KOPT-K1 (cell line): ENCODE measurements around the gene LTBP1.
"Not testable (repeated sequence)": the region's sequence is repeated elsewhere in the genome, so short reads cannot be mapped to it uniquely, and the experiment has no call there.

ENCODE experiments used
- H3K27ac ChIP-seq: fragments of 200-600 bp; sonication (generic); 2 replicates; pipeline ENCODE4 v1.5.1; 2016; ENCODE audit warnings: antibody characterized with exemption, mild to moderate bottlenecking, low read depth, low read length; ENCODE audit not compliant: poor library complexity, severe bottlenecking
- H3K36me3 ChIP-seq: fragments of 200-600 bp; sonication (generic); 2 replicates; pipeline ENCODE4 v1.5.1; 2017; ENCODE audit warnings: antibody characterized with exemption, mild to moderate bottlenecking, low read length, moderate library complexity; ENCODE audit not compliant: insufficient read depth
- H3K9me3 ChIP-seq: fragments of 200-600 bp; sonication (generic); 2 replicates; pipeline ENCODE4 v1.5.1; 2017; ENCODE audit warnings: antibody characterized with exemption, low read length, mild to moderate bottlenecking; ENCODE audit not compliant: insufficient read depth, poor library complexity, severe bottlenecking

Gene LTBP1

DNA sequence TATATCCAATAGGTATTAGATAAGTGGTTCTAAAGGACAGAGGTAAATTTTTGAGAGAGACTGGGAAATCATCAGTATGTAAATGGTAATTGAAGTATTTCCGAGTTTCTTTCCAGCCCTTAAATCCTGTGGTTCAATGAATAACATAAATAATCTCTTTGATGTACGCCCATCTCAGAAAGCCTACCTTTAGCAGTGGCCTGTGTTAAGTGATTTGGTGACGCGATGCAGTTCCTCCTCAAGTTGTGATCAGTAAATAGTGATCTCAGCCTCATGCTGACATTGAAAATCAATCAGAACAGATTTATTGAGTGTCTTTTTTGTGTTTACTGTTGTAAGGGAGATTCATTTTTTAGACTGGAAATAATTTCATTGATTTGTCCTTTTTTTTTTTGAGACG lies 392.5 kb downstream of the LTBP1 start:
- no peaks in the 10 kb centered on the region for H3K9me3 ChIP-seq
- no peak overlapping the region for H3K27ac ChIP-seq
- no peaks in the 10 kb centered on the region for H3K36me3 ChIP-seq

- Histone ChIP-seq H3K36me3 (no peaks in the 10 kb centered on the region), H3K27ac (no peak overlapping the region)
These were observed 393.5 kb downstream of the LTBP1 start for GRCh38 chr2:33340280-33340679.

DNA sequence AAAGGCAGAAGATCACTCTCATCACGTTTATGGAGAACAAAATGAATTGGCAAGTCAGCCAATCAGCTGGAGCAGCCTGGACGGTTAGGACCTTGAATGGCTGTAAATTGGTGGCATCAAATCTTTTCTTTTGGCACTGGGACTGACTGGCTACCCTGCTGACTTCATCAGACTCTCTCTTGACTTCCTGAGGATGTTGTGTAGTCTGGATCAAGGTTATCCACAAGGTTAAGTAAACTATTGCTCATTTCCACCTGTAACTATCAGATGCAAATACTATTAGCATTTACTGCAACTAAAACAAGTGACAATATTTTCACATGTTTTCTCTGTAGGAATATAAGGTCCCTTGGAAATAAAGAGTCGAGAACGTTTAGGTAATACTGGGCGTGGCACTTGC lies 395.4 kb downstream of the LTBP1 start:
- no peaks in the 10 kb centered on the region for H3K36me3 ChIP-seq

More at GRCh38 chr2:33340280-33340679, 393.5 kb downstream of the LTBP1 start:
- no peaks in the 10 kb centered on the region for H3K9me3 ChIP-seq

DNA sequence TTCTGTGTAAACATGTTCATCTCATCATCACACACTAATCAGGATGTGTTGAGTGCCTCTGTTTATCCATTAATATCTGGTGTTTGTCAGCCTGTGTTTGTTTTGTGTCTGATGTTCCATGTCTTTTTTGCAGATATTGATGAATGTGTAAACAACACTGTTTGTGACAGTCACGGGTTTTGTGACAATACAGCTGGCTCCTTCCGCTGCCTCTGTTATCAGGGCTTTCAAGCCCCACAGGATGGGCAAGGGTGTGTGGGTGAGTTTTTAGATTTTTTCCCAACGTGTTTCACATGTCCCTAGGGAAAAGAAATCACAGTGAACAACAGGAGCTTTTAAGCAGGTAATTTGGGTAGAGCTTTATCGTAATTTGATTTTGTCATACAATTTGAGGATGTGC lies 396.0 kb downstream of the LTBP1 start:
- H3K36me3 ChIP-seq: no peaks in the 10 kb centered on the region
- no peaks in the 10 kb centered on the region for H3K9me3 ChIP-seq
- H3K27ac ChIP-seq: peak overlapping the region; percentile 59

More for the DNA sequence above, 395.4 kb downstream of the LTBP1 start:
- Histone ChIP-seq H3K27ac (no peak overlapping the region), H3K9me3 (no peaks in the 10 kb centered on the region)

DNA sequence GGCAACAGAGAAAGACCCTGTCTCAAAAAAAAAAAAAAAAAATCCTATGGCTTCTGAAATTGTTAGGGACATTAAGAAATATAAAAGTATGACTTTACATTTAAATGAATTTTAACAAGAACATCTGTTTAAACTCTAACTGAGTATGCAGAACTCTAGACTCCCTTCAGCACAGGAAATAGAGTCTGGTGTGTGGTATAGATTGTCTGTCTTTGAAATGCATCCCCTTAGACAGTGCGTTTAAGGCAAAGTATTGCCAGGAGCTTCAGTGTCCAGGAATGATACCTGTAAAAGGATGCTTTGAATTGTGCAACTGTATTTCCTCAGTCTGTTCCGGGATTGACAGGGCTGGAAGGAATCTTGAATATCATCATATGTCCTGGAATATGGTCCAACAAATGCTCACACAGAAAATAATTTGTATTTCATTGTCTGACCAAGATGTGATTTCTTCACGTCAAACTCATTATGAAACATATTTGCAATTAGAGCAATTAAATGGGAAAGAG lies 396.7 kb downstream of the LTBP1 start:
- Histone ChIP-seq H3K27ac (peak overlapping the region; percentile 59), H3K9me3 (no peaks in the 10 kb centered on the region), H3K36me3 (no peaks in the 10 kb centered on the region)

DNA sequence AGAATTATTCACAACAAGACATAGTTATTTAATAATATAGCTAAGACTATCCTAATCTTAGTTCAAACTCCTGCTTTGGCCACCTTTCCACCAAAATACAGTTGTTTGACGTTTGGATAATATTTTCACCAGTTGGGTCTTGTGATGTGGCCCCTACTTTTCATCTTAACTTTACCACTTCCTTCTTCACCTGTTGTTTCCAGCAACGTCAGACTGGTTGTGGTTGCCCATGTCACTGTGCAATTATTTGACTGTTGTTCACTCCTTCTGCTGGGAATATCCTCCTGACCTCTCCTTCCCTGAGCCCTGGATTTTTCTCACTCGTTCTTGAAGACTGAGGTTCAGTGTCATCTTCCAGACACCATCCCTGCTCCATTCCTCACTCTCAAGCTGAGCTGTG lies 397.5 kb downstream of the LTBP1 start:
- Histone ChIP-seq H3K9me3 (no peaks in the 10 kb centered on the region), H3K36me3 (no peaks in the 10 kb centered on the region), H3K27ac (peak overlapping the region; percentile 59)

DNA sequence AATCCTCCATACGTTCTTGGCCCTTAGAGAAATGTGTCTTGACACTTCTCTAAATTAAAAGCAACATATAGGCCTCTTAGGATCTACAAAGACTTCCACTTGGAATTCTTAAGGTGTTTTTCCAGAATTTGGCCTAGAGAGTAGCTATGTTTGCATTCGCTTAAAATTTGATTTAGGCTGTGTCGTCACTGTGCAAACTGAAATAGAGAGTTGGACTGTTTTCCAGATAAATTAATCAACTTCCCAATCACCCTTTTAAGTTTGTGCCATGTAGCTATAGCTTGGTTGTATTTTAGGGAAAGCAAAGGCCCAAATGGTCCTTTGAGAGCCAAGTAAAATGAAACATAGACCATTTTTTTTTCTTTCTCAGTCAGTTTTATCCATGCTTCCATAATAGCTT lies 401.1 kb downstream of the LTBP1 start:
- no peak overlapping the region for H3K27ac ChIP-seq
- no peaks in the 10 kb centered on the region for H3K9me3 ChIP-seq
- no peaks in the 10 kb centered on the region for H3K36me3 ChIP-seq

GRCh38 chr2:33350632-33351031 lies 403.9 kb downstream of the LTBP1 start:
- H3K9me3 ChIP-seq: peaks cover 7% of the 10 kb centered on the region
- no peaks in the 10 kb centered on the region for H3K36me3 ChIP-seq
- H3K27ac ChIP-seq: no peak overlapping the region

GRCh38 chr2:33351781-33352180 lies 405.0 kb downstream of the LTBP1 start:
- Histone ChIP-seq H3K36me3 (no peaks in the 10 kb centered on the region), H3K9me3 (peaks cover 18% of the 10 kb centered on the region), H3K27ac (no peak overlapping the region)

DNA sequence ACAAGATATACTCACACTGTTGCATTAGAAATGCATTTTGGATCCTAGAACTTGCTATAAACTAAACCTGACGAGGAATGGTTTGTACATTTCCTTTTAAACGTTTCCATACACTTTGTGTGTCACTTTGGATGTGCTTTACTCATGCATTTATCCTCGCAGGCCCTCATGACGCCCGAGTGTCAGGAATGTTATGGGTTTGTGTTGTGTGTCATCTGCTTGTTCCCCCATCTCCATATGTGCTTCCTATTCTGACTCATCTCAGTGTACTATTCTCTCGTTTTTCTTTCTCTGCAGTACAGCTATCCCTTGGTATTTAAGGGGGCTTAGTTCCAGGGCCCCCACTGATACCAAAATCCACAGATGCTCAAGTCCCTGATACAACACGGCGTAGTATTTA lies 408.2 kb downstream of the LTBP1 start:
- Histone ChIP-seq H3K36me3 (no peaks in the 10 kb centered on the region), H3K27ac (no peak overlapping the region), H3K9me3 (peaks cover 24% of the 10 kb centered on the region)

DNA sequence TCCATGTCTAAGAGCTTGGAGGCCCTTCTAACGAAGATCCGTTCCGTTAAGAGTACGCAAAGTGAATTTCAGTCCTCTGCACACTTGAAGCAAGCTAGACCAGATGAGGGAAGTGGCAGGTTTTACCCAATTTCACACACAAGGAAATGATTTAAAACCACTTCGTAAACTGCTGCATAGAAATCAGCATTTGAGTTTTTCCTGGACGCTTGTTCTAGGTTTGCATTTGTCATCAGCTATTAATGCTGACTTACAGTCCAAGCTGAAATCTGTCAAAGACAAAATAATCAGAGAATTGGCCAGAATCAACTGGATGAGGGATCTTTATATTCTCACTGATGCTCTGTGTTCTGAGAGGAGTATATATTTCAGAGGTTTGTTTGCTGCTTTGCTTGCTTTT lies 412.1 kb downstream of the LTBP1 start:
- Histone ChIP-seq H3K36me3 (no peaks in the 10 kb centered on the region), H3K27ac (no peak overlapping the region), H3K9me3 (peaks cover 24% of the 10 kb centered on the region)

DNA sequence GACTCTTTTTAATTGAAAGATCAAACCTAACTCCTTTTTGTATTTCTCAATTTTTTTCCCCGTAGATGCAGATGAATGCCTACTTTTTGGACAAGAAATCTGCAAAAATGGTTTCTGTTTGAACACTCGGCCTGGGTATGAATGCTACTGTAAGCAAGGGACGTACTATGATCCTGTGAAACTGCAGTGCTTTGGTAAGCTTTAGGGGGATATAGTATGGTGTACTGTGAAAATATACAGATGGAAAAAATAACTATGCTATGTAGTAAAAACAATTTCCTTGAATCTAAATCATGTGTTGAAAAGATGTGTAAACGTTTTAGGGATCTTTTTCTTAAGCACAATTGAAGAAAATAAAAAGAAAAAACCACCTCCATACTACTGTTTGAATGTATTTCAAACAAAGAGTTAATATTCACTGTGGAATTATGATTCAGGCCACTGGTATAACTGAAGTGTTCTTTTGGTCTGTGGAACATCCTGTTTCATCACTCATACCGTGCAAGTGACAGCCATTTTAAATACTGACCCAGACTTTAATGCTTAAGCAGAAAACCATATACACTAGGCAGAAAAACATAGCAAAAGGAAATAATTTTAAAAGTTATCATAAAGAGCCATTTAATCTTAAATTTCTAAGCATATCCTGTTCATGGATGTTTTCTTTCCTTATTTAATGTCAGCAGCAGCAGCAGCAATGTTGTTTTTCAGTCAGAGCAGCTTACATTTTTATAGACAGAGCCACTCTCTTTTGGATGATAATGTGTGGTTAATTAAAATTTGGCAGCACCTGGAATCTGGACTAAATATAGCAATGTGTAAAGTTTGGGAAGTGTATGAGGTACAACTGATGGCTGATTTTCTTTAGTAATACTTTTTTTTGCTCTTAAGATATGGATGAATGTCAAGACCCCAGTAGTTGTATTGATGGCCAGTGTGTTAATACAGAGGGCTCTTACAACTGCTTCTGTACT lies 416.9 kb downstream of the LTBP1 start:
- H3K27ac ChIP-seq: no peak overlapping the region
- H3K9me3 ChIP-seq: no peaks in the 10 kb centered on the region
- no peaks in the 10 kb centered on the region for H3K36me3 ChIP-seq

- Histone ChIP-seq H3K9me3 (no peaks in the 10 kb centered on the region), H3K27ac (no peak overlapping the region), H3K36me3 (no peaks in the 10 kb centered on the region)
These were observed 418.7 kb downstream of the LTBP1 start for GRCh38 chr2:33365264-33365970.

DNA sequence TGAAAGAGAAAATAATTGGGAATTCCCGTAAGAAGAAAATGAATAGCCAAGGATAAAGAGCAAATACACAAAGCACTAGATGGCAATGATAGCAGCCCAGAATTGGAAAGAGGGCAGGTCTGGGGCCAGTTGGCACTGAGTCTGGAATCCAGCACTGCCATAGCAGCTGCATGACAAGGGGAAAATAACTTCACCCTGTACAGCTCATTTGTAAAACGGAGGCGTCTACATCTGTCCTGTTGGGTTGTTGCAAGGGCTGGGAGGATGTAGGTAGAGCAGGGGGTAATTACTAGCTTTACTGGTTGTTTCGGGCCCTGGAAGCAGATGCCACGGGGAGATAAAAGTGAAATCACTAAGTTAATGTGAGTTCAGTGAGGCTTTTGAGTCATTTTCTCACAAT lies 419.7 kb downstream of the LTBP1 start:
- no peaks in the 10 kb centered on the region for H3K9me3 ChIP-seq
- no peaks in the 10 kb centered on the region for H3K36me3 ChIP-seq
- H3K27ac ChIP-seq: no peak overlapping the region

DNA sequence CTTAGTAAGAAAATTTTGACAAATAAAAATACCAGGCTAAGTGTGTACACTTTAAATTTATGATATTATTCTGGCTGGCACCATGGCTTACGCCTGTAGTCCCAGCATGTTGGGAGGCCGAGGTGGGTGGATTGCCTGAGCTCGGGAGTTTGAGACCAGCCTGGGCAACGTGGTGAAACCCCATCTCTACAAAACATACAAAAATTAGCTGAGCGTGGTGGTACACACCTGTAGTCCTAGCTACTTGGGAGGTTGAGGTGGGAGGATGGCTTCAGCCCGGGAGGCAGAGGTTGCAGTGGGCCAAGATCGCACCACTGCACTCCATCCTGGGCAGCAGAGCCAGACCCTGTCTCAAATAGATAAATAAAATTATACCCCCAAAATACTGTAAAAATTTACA lies 421.8 kb downstream of the LTBP1 start:
- not testable (repeated sequence) for H3K9me3 ChIP-seq, H3K36me3 ChIP-seq, H3K27ac ChIP-seq
